HG02642 (cell line): ENCODE results near the gene RPL21.

Experiments
- ATAC-seq: cut with Tn5 transposase; IDR thresholded peaks from one replicate; pipeline ENCODE4 v1.9.1; 2021; ENCODE audit warnings: mild to moderate bottlenecking; ENCODE audit not compliant: unreplicated experiment, poor library complexity

RPL21 gene

DNA sequence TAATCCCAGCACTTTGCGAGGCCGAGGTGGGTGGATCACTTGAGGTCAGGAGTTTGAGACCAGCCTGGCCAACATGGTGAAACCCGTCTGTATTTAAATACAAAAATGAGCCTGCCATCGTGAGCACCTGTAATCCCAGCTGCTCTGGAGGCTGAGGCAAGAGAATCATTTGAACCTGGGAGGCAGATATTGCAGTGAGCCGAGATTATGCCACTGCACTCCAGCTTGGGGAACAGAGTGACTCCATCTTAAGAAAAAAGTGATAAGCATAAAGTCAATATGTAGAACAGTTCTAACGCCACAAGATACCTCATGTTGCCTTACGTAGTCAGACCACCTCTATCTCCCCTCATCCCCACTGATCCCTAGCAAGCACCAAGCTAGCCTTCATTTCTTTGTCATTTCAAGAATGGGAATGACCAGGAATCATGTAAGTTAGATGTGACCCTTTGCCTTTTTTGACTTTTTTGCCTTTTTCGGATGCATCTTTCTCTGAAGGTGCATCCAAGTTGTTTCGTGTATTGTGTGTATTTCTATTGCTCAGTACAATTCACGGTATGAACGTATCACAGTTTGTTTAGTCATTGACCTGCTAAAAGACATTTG, 6.4 kb downstream of the RPL21 start:
- ATAC-seq = no peak

DNA sequence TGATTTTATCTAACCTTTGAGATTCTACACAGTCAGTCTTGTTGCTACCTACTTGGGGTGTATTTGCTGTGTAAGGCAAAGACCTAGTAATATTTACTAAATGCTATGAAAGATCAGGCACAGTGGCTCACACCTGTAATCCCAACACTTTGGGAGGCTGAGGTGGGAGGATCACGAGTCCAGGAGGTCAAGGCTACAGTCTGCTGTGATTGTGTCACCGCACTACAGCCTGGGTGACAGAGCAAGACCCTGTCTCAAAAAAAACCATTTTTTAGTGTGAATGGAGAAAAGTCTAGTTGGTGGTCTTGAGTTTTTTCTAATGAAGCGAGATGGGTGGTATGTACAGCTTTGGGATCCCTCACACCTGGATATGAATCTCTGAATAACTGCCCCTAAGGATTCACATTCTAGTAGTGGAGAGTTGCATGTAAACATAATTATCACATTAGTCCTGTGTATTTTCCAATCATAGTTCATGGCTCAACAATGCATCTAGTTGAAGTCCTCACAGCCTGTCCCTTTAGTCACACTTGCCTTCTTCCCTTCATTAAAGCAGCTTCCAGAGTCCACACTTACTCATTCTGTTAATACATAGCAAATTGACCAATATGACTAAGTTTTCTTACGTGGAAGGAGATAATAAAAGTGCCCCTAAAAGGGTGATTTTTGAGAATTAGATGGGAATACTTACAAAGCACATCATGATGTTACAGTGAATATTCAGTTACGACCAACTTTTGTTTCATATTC, 7.5 kb downstream of the RPL21 start:
- ATAC-seq = no peak

GRCh38 chr13:27259831-27260230, 8.5 kb downstream of the RPL21 start:
- ATAC-seq = no peak

- no peak for ATAC-seq
Measured at GRCh38 chr13:27261396-27261795, 10.0 kb downstream of the RPL21 start.

DNA sequence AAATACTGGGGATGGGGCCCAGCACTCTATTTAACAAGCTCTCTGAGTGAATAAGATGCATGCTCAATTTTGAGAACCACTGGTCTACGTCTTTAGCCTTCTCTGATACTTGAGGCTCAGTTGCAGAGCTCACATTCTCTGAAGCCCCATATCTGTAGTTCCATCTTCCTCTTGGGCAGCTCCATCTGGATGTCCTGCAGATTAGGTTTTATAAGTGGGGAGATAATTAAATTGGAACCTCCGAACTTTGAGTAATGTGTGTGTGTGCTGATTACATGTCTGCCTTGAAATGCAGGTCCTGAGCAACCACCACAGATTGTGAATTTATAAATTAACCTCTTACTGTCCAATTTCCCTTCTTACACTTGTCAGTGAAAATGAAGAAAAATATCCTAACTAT, 12.1 kb downstream of the RPL21 start:
- no peak for ATAC-seq

DNA sequence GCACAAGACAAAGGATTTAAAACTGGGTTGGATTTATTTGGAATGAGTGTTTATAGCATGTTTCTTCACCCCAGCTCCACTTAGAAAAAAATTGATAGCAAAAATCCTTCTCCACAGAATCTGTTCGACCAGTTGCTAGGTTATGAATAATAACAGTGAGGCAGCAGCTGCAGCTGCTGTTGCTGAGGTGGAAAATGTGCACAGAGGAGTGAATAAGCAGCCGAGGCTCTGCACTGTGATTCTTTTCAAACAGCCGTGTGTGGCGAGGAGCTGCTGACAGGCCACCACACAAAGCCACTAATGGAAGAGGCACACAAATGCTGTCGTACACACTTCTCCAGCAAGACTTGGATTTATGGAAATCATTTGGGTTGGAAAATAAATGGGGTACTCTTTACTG, 12.8 kb downstream of the RPL21 start:
- no peak for ATAC-seq

DNA sequence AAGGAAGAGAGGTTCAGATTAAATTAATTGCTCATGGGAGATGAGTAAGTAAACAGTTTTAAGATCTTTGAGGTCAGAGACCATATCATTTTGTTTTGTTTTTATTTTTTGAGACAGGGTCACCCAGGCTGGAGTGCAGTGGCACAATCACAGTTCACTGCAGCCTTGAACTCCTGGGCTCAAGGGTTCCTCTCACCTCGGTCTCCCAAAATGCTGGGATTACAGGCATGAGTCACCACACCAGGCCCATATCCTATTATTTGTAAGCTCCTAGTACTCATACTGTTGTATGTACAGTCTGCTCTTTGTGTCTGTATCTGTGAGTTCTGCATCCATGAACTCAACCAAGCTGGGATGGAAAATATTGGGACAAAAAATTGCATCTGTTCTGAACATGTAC, 13.3 kb downstream of the RPL21 start:
- no peak for ATAC-seq

DNA sequence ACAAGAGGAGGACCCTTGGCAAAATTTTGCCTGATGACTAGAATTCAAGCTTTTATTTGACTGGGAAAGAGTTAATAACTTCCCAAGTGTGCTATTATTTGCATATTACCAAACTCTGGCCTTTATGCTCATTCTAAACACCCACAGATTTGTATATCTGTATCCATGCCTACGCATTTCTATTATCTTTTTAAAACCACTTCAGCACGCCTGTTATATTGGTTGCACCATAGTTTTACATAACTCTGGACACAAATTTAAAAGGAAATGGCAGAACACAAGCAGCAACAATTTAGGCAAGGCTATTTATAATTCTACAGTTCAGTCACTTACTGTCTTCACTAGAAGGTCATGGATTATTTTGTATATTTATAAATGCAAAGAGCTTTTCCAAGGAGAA, 15.6 kb downstream of the RPL21 start:
- no peak for ATAC-seq

GRCh38 chr13:27267596-27267995, 16.2 kb downstream of the RPL21 start:
- no peak for ATAC-seq

DNA sequence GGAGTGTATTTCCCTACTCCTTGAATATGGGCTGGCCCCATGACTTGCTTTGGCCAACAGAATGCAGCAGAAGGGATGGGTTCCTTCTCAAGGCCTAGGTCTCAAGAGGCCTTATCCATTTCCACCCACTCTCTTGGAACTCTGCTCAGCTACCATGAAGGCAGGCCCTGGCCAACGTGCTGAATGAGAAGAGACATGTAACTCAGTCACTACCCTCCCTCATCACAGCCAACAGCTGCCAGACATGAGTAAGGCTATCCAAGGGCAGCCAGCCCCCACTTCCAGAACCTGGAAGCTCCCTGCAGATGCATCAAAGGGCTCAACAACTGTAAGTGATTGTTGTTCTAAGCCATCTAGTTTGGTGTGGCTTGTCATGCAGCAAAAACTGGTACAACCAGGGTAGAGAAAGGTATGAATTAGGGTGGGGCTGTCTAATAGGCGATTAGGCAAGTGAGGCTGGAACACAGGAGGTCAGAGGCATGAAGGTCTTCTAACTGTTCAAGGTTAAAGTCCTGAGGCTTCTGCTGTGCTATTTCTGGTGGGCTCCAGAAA, 17.8 kb downstream of the RPL21 start:
- no peak for ATAC-seq

- peak; percentile 90 for ATAC-seq
Measured at GRCh38 chr13:27270594-27271520, 19.5 kb downstream of the RPL21 start, which contains the start of gene RASL11A. RASL11A (plus strand) TSS chr13:27270830; CDS start chr13:27270945, 115 bp downstream.

- ATAC-seq = no peak
Measured at GRCh38 chr13:27271570-27272096, 20.3 kb downstream of the RPL21 start.

DNA sequence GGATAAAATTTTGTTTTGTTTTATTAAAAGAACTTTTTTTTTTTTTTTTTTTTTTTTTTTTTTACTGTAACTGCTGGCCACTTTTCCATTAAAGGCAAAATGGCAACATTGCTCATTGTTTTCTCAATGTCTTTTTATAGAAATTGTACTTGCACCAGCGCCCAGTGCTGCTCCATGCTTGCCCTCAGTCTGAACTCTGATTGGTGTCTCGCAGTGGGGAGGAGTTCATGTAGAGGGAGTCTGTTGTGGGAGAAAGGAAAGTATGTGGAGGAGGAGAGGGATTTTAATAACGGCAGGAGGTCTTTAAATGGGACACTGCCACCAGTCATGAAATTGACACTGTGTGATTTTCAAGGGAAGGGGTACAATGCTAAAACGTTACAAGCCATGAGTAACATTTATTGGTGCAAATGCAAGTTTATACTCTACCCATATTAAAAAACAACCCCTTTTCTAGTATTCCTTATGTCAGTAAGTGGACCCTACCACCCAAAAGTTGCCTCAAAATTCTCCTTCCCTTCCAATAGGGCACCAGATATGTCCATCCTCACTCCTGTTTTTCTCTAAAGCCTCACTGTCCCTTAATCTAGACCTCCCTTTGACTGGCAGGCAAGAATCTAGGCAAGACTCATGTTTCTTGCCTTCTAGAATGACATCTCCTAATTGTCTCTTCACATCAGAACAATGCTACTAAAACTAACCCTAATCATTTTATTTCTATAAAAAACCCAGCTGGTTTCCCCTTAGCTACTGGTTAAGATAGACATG, 22.5 kb downstream of the RPL21 start:
- no peak for ATAC-seq

DNA sequence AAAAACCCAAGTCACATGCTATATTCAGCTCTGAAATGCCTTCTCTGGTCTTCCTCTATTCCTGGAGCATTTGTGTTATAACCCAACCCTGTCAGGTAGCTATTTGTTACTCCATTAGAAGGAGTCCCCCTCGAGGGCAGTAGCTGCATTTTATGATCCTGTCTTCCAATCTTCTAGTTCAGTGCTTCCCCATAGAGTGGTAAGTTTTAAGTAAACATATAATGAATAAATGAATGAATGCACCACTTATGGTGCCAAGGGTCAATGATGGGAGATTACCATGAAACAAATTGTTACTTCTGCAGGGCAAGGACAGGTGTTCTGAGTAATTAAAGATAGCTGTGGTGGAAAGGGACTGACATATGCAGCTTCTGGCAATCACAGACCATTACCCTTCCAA, 23.3 kb downstream of the RPL21 start:
- no peak for ATAC-seq

DNA sequence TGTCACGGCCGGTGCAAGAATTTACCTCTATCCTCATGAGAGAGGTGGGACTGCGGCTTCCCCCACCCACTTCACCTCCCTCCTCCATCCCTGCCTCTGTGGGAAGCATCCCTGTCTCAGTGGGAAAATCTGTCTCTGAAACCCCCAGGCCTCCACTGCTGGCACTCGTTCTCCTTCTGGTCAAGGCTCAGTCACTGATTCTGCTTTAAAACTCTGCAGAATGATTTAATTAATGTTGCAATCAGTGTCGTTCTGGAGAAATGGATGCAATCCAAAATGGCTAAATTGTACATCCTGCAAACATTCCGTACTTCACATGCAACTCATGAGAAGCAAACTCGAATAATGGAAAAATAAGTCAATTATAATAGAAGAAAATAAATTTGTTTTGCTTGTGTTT, 24.8 kb downstream of the RPL21 start:
- no peak for ATAC-seq

- ATAC-seq = no peak
Measured at GRCh38 chr13:27279506-27279905, 28.1 kb downstream of the RPL21 start.

DNA sequence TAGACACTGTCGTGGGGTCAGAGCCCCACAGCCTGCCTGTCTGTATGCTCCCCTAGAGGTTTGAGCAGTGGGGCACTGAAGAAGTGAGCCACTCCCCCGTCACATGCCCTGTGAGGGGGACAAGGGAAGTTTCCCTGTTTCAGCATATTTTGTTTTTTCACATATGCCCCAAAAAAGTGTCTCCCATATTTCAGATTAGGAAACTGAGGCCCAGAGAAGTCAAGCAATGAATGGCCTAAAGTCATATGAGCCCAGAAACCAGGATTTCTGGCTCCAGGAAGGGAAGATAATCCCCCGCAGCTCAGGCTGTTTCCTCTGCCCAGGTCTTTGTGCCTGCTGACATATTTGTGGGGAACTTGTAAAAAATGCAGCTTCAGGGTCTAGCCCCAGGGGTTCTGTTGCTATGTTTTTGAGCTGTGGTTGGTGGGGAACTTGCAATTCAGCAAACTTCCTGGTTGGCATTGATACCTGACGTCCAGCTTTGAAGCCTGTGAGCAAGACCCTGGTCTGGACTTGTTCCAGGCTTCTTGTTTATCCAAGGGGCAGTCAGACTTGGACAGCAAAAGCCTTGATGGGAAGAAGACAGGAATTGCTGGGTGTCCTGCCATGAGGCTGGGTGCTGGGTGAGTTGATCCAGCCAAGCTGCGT, 28.8 kb downstream of the RPL21 start:
- ATAC-seq = no peak

DNA sequence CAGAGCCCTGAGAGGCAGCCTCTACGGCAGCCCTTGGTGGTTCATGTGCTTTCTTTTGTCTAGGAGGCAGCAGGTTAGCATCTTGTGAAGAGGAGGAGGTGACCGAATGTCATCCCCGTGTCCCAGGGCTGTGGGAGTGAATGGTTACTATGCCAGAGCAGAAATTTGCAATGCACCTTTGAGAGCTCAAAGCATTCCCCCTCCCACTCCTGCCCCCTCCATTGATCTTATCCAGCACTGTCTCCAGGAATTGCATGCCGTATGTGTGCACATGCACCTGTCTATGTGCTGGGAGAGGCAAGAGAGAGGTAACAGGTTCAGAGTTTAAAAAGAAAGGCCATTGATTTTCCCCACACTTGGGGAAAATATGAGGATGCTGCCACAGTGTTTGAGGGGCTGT, 29.5 kb downstream of the RPL21 start:
- no peak for ATAC-seq

DNA sequence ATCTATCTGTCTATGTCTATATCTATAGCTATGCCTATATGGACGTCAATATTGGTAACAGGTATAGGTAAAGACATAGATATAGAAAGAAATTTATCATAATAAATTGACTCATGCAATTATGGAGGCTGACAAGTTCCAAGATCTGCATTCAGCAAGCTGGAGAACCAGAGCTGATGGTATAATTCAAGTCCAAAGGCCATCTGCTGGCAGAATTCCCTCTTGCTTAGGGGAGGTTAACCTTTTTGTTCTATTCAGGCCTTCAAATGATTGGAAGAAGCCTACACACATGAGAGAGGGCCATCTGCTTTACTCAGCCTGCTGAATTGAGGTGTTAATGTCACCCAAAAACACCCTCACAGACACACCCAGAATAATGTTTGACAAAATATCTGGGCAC, 30.1 kb downstream of the RPL21 start:
- no peak for ATAC-seq
